ENCODE results near the gene KIF5C. TPM values are rescaled to one million over a fixed set of nuclear protein-coding genes. Genes with fewer than 3 reads are reported as not detected.

Gene KIF5C
- total RNA-seq, 4 donors from 2014 or later, result 0.51 to 2.8 (median 2.0) TPM

GRCh38 chr2:148981781-148982180 lies 106.8 kb downstream of the KIF5C start:
- DNase-seq (no peak), ATAC-seq (no peak)
- Histone ChIP-seq H3K9me3 (no peaks in the 10 kb centered on the region), H3K36me3 (no peaks in the 10 kb centered on the region), H3K27ac (no peak overlapping the region), H3K4me3 (no peak overlapping the region), H3K27me3 (no peaks in the 10 kb centered on the region), H3K4me1 (no peaks in the 10 kb centered on the region)
- intact Hi-C loops (cut with DNase I; ENCODE audit: low total_unique reads), result loop anchor here (10.0 kb wide), 1 partner anchor 337 kb away; the partner anchor contains the start of gene EPC2
- in situ Hi-C loops (cut with MboI; ENCODE audit: low sequenced_read_pairs in 4 of 4), result loop anchor here (25.0 kb wide), 1 partner anchor 1044 kb away; no protein-coding TSS in a partner anchor
- TF ChIP-seq CTCF (IDR thresholded peaks at IDR 0.05 in 4 of 5, conservative IDR thresholded peaks at IDR 0.05 in 1 of 5), result no peak
- no peak for TF ChIP-seq POLR2A (IDR thresholded peaks at IDR 0.05)

DNA sequence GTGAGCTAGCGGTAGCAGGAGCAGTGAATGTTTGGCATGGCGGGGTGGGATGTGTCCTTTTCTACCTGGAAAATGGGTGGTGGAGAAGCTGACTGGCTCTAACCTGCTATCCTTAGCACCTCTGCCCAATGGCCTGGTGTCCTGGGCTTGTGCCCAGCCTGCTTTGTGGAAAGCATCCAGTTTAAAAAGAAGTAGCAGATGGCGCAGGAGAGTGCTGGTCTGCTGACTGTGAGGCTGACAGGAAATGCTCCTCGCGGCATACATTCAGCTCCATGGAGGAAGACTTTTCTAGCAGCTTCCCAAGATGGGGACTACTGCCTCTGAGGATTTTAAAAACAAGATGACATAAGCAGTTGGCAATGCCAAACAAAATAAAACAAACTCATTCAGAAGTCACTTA lies 107.3 kb downstream of the KIF5C start:
- Histone ChIP-seq H3K9me3 (no peaks in the 10 kb centered on the region), H3K36me3 (no peaks in the 10 kb centered on the region), H3K27me3 (no peaks in the 10 kb centered on the region), H3K4me3 (no peak overlapping the region), H3K27ac (no peak overlapping the region), H3K4me1 (no peaks in the 10 kb centered on the region)
- in situ Hi-C loops (cut with MboI; ENCODE audit: low sequenced_read_pairs in 4 of 4) (loop anchor here (25.0 kb wide), 1 partner anchor 1045 kb away; no protein-coding TSS in a partner anchor), intact Hi-C loops (cut with DNase I; ENCODE audit: low total_unique reads) (loop anchor here (10.0 kb wide), 1 partner anchor 337 kb away; the partner anchor contains the start of gene EPC2)
- ATAC-seq (no peak), DNase-seq (no peak)
- no peak for TF ChIP-seq CTCF (IDR thresholded peaks at IDR 0.05 in 4 of 5, conservative IDR thresholded peaks at IDR 0.05 in 1 of 5)
- no peak for TF ChIP-seq POLR2A (IDR thresholded peaks at IDR 0.05)

GRCh38 chr2:148983896-148984295 lies 108.9 kb downstream of the KIF5C start:
- Histone ChIP-seq H3K4me3 (no peak overlapping the region), H3K27me3 (no peaks in the 10 kb centered on the region), H3K27ac (no peak overlapping the region), H3K4me1 (no peaks in the 10 kb centered on the region), H3K36me3 (no peaks in the 10 kb centered on the region), H3K9me3 (no peaks in the 10 kb centered on the region)
- no peak for ATAC-seq
- in situ Hi-C loops (cut with MboI; ENCODE audit: low sequenced_read_pairs in 4 of 4), result loop anchor here (25.0 kb wide), 1 partner anchor 1047 kb away; no protein-coding TSS in a partner anchor
- no peak for DNase-seq
- intact Hi-C loops (cut with DNase I; ENCODE audit: low total_unique reads), result loop anchor here (10.0 kb wide), 1 partner anchor 339 kb away; the partner anchor contains the start of gene EPC2
- no peak for TF ChIP-seq POLR2A (IDR thresholded peaks at IDR 0.05)
- TF ChIP-seq CTCF (IDR thresholded peaks at IDR 0.05 in 4 of 5, conservative IDR thresholded peaks at IDR 0.05 in 1 of 5), result no peak

- no peaks in the 10 kb centered on the region for H3K9me3 ChIP-seq
- intact Hi-C loops (cut with DNase I; ENCODE audit: low total_unique reads), result loop anchor here (10.0 kb wide), 1 partner anchor 340 kb away; the partner anchor contains the start of gene EPC2
- in situ Hi-C loops (cut with MboI; ENCODE audit: low sequenced_read_pairs in 4 of 4), result loop anchor here (25.0 kb wide), 1 partner anchor 1047 kb away; no protein-coding TSS in a partner anchor
- DNase-seq (no peak), ATAC-seq (no peak)
- no peak overlapping the region for H3K27ac ChIP-seq
- no peak overlapping the region for H3K4me3 ChIP-seq
- TF ChIP-seq CTCF (IDR thresholded peaks at IDR 0.05 in 4 of 5, conservative IDR thresholded peaks at IDR 0.05 in 1 of 5) (no peak), POLR2A (IDR thresholded peaks at IDR 0.05) (no peak)
- H3K27me3 ChIP-seq, result no peaks in the 10 kb centered on the region
- H3K4me1 ChIP-seq, result no peaks in the 10 kb centered on the region
- no peaks in the 10 kb centered on the region for H3K36me3 ChIP-seq
These were observed 109.4 kb downstream of the KIF5C start for GRCh38 chr2:148984449-148984848.

All from gastrocnemius medialis (tissue), 4 donors.